GM12878 (cell line): ENCODE data around the gene INPP1. TPM values are rescaled to one million over a fixed set of nuclear protein-coding genes. Genes with fewer than 3 reads are reported as not detected.
A peak's percentile ranks its signal among the peaks of the same experiment; 100 is the strongest.

Experiments used
- ATAC-seq: fragments of 200-7000 bp; cut with Tn5 transposase; 3 replicates; pipeline ENCODE4 v1.9.1; 2020; ENCODE audit warnings: mild to moderate bottlenecking, moderate library complexity
- BruUV-seq: library from RNA; stranded (reverse); fragments of 400-500 nt; replicated peaks from 2 replicates; lab custom pipeline; 2021; lab: Mats Ljungman, UMichigan
- CTCF ChIA-PET: fragments of 300-600 bp; sonication (Branson Sonifier 250); formaldehyde crosslinking; extraction: SDS; loops from one replicate; lab custom pipeline; 2021; ENCODE audit warnings: inconsistent platforms; lab: Yijun Ruan, JAX
- POLR2A ChIA-PET: fragments of 350-600 bp; formaldehyde crosslinking; extraction: SDS; loops from one replicate; lab custom pipeline; 2021; ENCODE audit warnings: inconsistent platforms; lab: Charles Lee
- RAD21 ChIA-PET: fragments of 300-600 bp; sonication (Branson Sonifier 250); formaldehyde crosslinking; loops from one replicate; lab custom pipeline; 2023; ENCODE audit warnings: antibody characterized with exemption; ENCODE audit not compliant: unreplicated experiment; lab: Charles Lee
- SMC1A ChIA-PET: fragments of 300-600 bp; sonication (Branson Sonifier 250); formaldehyde crosslinking; loops from one replicate; lab custom pipeline; 2023; ENCODE audit not compliant: unreplicated experiment, uncharacterized antibody; lab: Charles Lee
- DNase-seq: peaks from one replicate; pipeline ENCODE4 v3.0.0-alpha.2; 2011; ENCODE audit warnings: low read depth, low spot score
- FAIRE-seq: peaks from 3 replicates; lab custom pipeline; 2011; peaks lifted over from hg19 to GRCh38; lab: Jason Lieb, UNC
- H2AFZ ChIP-seq: 2 replicates; pipeline ENCODE4 v1.6.0; 2011; ENCODE audit warnings: low read depth, low read length, control low read depth; ENCODE audit not compliant: control insufficient read depth
- H3K27ac ChIP-seq: 2 replicates; pipeline ENCODE4 v1.5.1; 2011; ENCODE audit warnings: control low read depth; ENCODE audit not compliant: control insufficient read depth, insufficient read depth
- H3K27me3 ChIP-seq, 2 experiments: replicated peaks in 1 of 2; 2 replicates each; pipeline versions ENCODE4 v1.6.0 to v1.6.1; 2011; ENCODE audit warnings: low read length in 1 of 2; ENCODE audit not compliant: control insufficient read depth in 2 of 2, insufficient read depth in 2 of 2
- H3K36me3 ChIP-seq, 2 experiments: 2 replicates each; pipeline ENCODE4 v1.5.1; 2011; ENCODE audit warnings: low read length in 1 of 2; ENCODE audit not compliant: control insufficient read depth in 2 of 2, insufficient read depth in 2 of 2
- H3K4me1 ChIP-seq: 2 replicates; pipeline ENCODE4 v1.6.1; 2011; ENCODE audit warnings: mild to moderate bottlenecking, low read length, moderate library complexity, mixed read lengths; ENCODE audit not compliant: control insufficient read depth, insufficient read depth
- H3K4me2 ChIP-seq: 2 replicates; pipeline ENCODE4 v1.6.0; 2011; ENCODE audit warnings: control low read depth; ENCODE audit not compliant: control insufficient read depth, insufficient read depth
- H3K4me3 ChIP-seq: fragments of 200-600 bp; sonication (generic); 2 replicates; pipeline ENCODE4 v1.5.1; 2016
- H3K79me2 ChIP-seq: 2 replicates; pipeline ENCODE4 v1.6.0; 2011; ENCODE audit warnings: low read length; ENCODE audit not compliant: control insufficient read depth, insufficient read depth
- H3K9ac ChIP-seq: 2 replicates; pipeline ENCODE4 v1.8.0; 2011; ENCODE audit warnings: low read length, control low read depth, mixed read lengths; ENCODE audit not compliant: control insufficient read depth, insufficient read depth
- H3K9me3 ChIP-seq: replicated peaks from 3 replicates; pipeline ENCODE4 v1.5.1; 2011; ENCODE audit warnings: mild to moderate bottlenecking, low read length; ENCODE audit not compliant: control insufficient read depth, insufficient read depth
- H4K20me1 ChIP-seq: 2 replicates; pipeline ENCODE4 v1.6.0; 2011; ENCODE audit not compliant: control insufficient read depth, insufficient read depth
- ATF3 ChIP-seq: IDR thresholded peaks from 2 replicates; pipeline ENCODE4 v1.6.1; 2011; ENCODE audit warnings: low read depth, mild to moderate bottlenecking, low read length, moderate library complexity, borderline replicate concordance; ENCODE audit errors: extremely low read depth
- CTCF ChIP-seq, 3 experiments: IDR thresholded peaks in 2 of 3; conservative IDR thresholded peaks in 1 of 3; 2 replicates each; pipeline ENCODE4 v1.5.1; 2011; ENCODE audit warnings: low read depth in 3 of 3, low read length in 3 of 3, mild to moderate bottlenecking in 3 of 3, control low read depth in 2 of 3, moderate library complexity in 2 of 3, inconsistent platforms in 1 of 3, mixed read lengths in 1 of 3; ENCODE audit not compliant: control insufficient read depth in 2 of 3, insufficient read depth in 1 of 3; ENCODE audit errors: extremely low read depth in 1 of 3
- EED ChIP-seq: sonication (generic); IDR thresholded peaks from 2 replicates; pipeline ENCODE4 v1.6.1; 2016; ENCODE audit warnings: antibody characterized with exemption, low read depth
- ELK1 ChIP-seq: IDR thresholded peaks from 2 replicates; pipeline ENCODE4 v1.6.1; 2012; ENCODE audit warnings: low read depth, low read length, improper control_type of control experiment
- HDAC2 ChIP-seq: fragments of 200-600 bp; sonication (generic); IDR thresholded peaks from 2 replicates; pipeline ENCODE4 v1.6.1; 2017
- IRF5 ChIP-seq: fragments of 450-650 bp; IDR thresholded peaks from 2 replicates; pipeline ENCODE4 v1.6.1; 2017; ENCODE audit warnings: borderline replicate concordance
- MTA2 ChIP-seq: fragments of 450-650 bp; IDR thresholded peaks from 2 replicates; pipeline ENCODE4 v1.6.1; 2016; ENCODE audit warnings: low read depth, mild to moderate bottlenecking, moderate library complexity
- NFXL1 ChIP-seq: fragments of 450-650 bp; IDR thresholded peaks from 2 replicates; pipeline ENCODE4 v1.6.1; 2017; ENCODE audit warnings: antibody characterized with exemption, mild to moderate bottlenecking, borderline replicate concordance
- NFYA ChIP-seq: IDR thresholded peaks from 2 replicates; pipeline ENCODE4 v1.6.1; 2011; ENCODE audit warnings: low read depth, mild to moderate bottlenecking, low read length, improper control_type of control experiment, borderline replicate concordance
- PKNOX1 ChIP-seq: fragments of 450-650 bp; IDR thresholded peaks from 2 replicates; pipeline ENCODE4 v1.6.1; 2016; ENCODE audit warnings: mild to moderate bottlenecking
- RUNX3 ChIP-seq: IDR thresholded peaks from 2 replicates; pipeline ENCODE4 v1.6.1; 2012; ENCODE audit warnings: low read length, inconsistent platforms
- TCF12 ChIP-seq: IDR thresholded peaks from 2 replicates; pipeline ENCODE4 v1.6.1; 2011; ENCODE audit warnings: low read depth, mild to moderate bottlenecking, low read length
- TCF3 ChIP-seq: IDR thresholded peaks from 2 replicates; pipeline ENCODE4 v1.6.1; 2012; ENCODE audit warnings: low read depth, mild to moderate bottlenecking, low read length, borderline replicate concordance; ENCODE audit not compliant: insufficient read depth
- ZBTB33 ChIP-seq: fragments of 450-650 bp; IDR thresholded peaks from 2 replicates; pipeline ENCODE4 v1.6.1; 2017; ENCODE audit warnings: mild to moderate bottlenecking
- WGBS: methylation state at CpG from one replicate; pipeline ENCODE4 v1.1.6; 2016; ENCODE audit warnings: low lambda C conversion rate; ENCODE audit not compliant: insufficient replicate concordance, insufficient coverage; ENCODE audit errors: missing lambda C conversion rate; 5-methylcytosine and 5-hydroxymethylcytosine counted together
- in situ Hi-C: fragments of 300-500 bp; cut with MboI; formaldehyde crosslinking; loops from 9 replicates; pipeline ENCODE4 v1.14.3; 2018; ENCODE audit warnings: mixed read lengths
- intact Hi-C: fragments of 100-400 bp; cut with micrococcal nuclease; formaldehyde crosslinking; loops from one replicate; pipeline ENCODE4 v1.14.2; 2022; ENCODE audit not compliant: unreplicated experiment
- polyA plus RNA-seq, 11 experiments: library from polyadenylated mRNA; depleted of rRNA in 4 of 11; unstranded in 6 of 11; stranded (reverse) in 5 of 11; fragments of >200 nt; fragmentation: Nextera tagmentation in 4 of 11; fragmentation: Illumina TruSeq in 1 of 11; extraction: Ambion mirVana in 4 of 11; extraction: Trizol in 1 of 11; gene quantifications; 1 replicate in 1 of 11; 2 replicates in 10 of 11; pipeline versions ENCODE4 v1.2.1 to v1.2.3, GENCODE V29; 2011 to 2016; ENCODE audit warnings: inconsistent platforms in 2 of 11, missing spikeins in 2 of 11, low read depth in 1 of 11
- total RNA-seq, 4 experiments: library from RNA; depleted of rRNA in 3 of 4; stranded (reverse); fragments of >200 nt in 3 of 4; fragmentation: Illumina TruSeq in 1 of 4; extraction: Trizol in 1 of 4; gene quantifications; 2 replicates each; pipeline versions ENCODE4 v1.2.1 to v1.2.3, GENCODE V29; 2013 to 2021

Gene INPP1
- total and polyA plus RNA-seq, 10 of the 15 experiments (the other 5 are each of a cell fraction or from before 2014, with no cell fraction given): 3.3 to 17.9 (median 11.1) TPM

GRCh38 chr2:190344276-190344827 lies 963 bp downstream of the INPP1 start:
- no peaks in the 10 kb centered on the region for H4K20me1 ChIP-seq
- H3K27ac ChIP-seq: no peak overlapping the region
- no peaks in the 10 kb centered on the region for H3K36me3 ChIP-seq
- SMC1A ChIA-PET: interaction anchor here (0.7 to 5.2 kb wide), 22 partner anchors 10 to 335 kb away, joined by 3 to 46 read pairs (median 4); partner anchors contain the start of gene HIBCH
- WGBS: 8% methylated on average over 7 of the region's 7 CpGs
- in situ Hi-C loops: no loop called here
- RAD21 ChIA-PET: interaction anchor here (0.8 to 3.1 kb wide), 19 partner anchors 9 to 669 kb away, joined by 3 to 36 read pairs (median 4); partner anchors contain the start of gene HIBCH
- H3K4me3 ChIP-seq: peak overlapping the region; percentile 77
- peak; percentile 84 for ATAC-seq
- peaks cover 8% of the 10 kb centered on the region; the same call in 1 of the 2 replicates for H3K4me1 ChIP-seq
- CTCF ChIA-PET: interaction anchor here (0.5 to 5.8 kb wide), 28 partner anchors 11 to 705 kb away, joined by 3 to 48 read pairs (median 6); partner anchors contain the start of gene HIBCH
- H3K79me2 ChIP-seq: no peaks in the 10 kb centered on the region
- DNase-seq: no peak
- POLR2A ChIA-PET: interaction anchor here (0.6 to 3.1 kb wide), 7 partner anchors 9 to 456 kb away, joined by 3 to 15 read pairs (median 8); partner anchors contain the start of gene HIBCH
- FAIRE-seq: peak; percentile 71
- no TSS peak for BruUV-seq
- intact Hi-C loops: no loop called here
- peak overlapping the region; percentile 70 for H3K9ac ChIP-seq
- H3K27me3 ChIP-seq: no peaks in the 10 kb centered on the region
- peak overlapping the region; percentile 90 for H2AFZ ChIP-seq
- peak overlapping the region; percentile 91 for H3K4me2 ChIP-seq
- no peaks in the 10 kb centered on the region for H3K9me3 ChIP-seq
- no peak for TF ChIP-seq ELK1
- TF ChIP-seq NFYA: no peak
- peak; percentile 6; the same call in 1 of the 2 replicates for TF ChIP-seq RUNX3
- 0 out of 2 replicates have a peak, but pooled peaks have one; percentile 34 for TF ChIP-seq HDAC2
- TF ChIP-seq TCF3: no peak
- 0 out of 2 replicates have a peak, but pooled peaks have one; percentile 6 for TF ChIP-seq ZBTB33
- TF ChIP-seq MTA2: no peak
- peak; percentile 41 to 66 (median 53) for TF ChIP-seq CTCF (IDR thresholded peaks at IDR 0.05 in 2 of 3, conservative IDR thresholded peaks at IDR 0.05 in 1 of 3; ENCODE audit: control insufficient read depth in 2 of 3, extremely low read depth in 1 of 3, insufficient read depth in 1 of 3, low read depth in 3 of 3, low read length in 3 of 3)
- TF ChIP-seq ATF3: no peak
- TF ChIP-seq IRF5: no peak
- TF ChIP-seq PKNOX1: no peak
- no peak for TF ChIP-seq NFXL1
- 0 out of 2 replicates have a peak, but pooled peaks have one; percentile 6 for TF ChIP-seq TCF12
- TF ChIP-seq EED: no peak
